ENCODE data around the gene AKNA. TPM values are rescaled to one million over a fixed set of nuclear protein-coding genes. Genes with fewer than 3 reads are reported as not detected.

Gene AKNA
- total RNA-seq, 2 donors from 2014 or later: 7.3 to 11.9 TPM

DNA sequence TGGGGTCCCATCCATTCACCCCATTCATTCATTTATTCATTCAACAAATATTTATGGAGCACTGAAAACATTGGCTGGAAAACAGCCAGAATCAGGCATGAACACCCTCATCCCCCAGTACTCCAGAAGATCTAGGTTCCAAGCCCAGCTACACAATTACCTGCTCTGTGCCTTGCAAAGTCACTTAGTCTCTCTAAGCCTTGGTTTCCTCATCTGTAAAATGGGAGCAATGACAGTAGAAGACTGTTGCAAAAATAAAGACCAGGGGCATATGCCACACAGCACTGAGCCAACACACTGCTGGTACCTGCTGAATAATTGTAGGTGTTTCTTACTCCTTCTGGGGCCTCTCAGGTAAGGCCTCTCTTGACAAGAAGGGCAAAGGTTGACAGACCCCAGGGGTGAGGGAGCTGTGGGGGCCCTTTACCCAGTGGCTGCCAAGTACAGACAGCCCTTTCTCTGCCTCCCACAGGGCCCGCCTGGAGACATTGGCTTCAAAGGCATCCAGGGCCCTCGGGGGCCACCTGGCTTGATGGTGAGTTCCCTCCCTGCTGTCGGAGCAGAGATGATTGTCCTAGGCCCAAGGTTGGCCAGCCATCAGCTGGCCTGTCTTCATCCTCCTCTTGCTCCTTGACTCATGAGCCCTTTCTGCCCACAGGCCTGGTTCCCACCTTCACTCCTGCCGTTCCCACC lies 87.5 kb downstream of the AKNA start:
- no peak overlapping the region for H3K27ac ChIP-seq
- intact Hi-C loops (cut with DNase I): no loop called here
- WGBS, 2 donors: 89 to 91% methylated on average over 3 to 4 of the region's 4 CpGs
- DNase-seq: peak in 2 of 4 donors; percentile 1 to 7
- no peak overlapping the region for H3K4me3 ChIP-seq
- H3K27me3 ChIP-seq: no peaks in the 10 kb centered on the region
- H3K4me1 ChIP-seq: no peaks in the 10 kb centered on the region
- no peak for ATAC-seq
- no peaks in the 10 kb centered on the region for H3K36me3 ChIP-seq (replicated peaks in 1 of 2; ENCODE audit: insufficient read depth in 1 of 2, low read depth in 2 of 2)
- TF ChIP-seq, protein P1, sequence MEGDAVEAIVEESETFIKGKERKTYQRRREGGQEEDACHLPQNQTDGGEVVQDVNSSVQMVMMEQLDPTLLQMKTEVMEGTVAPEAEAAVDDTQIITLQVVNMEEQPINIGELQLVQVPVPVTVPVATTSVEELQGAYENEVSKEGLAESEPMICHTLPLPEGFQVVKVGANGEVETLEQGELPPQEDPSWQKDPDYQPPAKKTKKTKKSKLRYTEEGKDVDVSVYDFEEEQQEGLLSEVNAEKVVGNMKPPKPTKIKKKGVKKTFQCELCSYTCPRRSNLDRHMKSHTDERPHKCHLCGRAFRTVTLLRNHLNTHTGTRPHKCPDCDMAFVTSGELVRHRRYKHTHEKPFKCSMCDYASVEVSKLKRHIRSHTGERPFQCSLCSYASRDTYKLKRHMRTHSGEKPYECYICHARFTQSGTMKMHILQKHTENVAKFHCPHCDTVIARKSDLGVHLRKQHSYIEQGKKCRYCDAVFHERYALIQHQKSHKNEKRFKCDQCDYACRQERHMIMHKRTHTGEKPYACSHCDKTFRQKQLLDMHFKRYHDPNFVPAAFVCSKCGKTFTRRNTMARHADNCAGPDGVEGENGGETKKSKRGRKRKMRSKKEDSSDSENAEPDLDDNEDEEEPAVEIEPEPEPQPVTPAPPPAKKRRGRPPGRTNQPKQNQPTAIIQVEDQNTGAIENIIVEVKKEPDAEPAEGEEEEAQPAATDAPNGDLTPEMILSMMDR (IDR thresholded peaks at IDR 0.05): no peak
- no peak for TF ChIP-seq POLR2A (IDR thresholded peaks at IDR 0.05)
- H3K9me3 ChIP-seq: no peaks in the 10 kb centered on the region

DNA sequence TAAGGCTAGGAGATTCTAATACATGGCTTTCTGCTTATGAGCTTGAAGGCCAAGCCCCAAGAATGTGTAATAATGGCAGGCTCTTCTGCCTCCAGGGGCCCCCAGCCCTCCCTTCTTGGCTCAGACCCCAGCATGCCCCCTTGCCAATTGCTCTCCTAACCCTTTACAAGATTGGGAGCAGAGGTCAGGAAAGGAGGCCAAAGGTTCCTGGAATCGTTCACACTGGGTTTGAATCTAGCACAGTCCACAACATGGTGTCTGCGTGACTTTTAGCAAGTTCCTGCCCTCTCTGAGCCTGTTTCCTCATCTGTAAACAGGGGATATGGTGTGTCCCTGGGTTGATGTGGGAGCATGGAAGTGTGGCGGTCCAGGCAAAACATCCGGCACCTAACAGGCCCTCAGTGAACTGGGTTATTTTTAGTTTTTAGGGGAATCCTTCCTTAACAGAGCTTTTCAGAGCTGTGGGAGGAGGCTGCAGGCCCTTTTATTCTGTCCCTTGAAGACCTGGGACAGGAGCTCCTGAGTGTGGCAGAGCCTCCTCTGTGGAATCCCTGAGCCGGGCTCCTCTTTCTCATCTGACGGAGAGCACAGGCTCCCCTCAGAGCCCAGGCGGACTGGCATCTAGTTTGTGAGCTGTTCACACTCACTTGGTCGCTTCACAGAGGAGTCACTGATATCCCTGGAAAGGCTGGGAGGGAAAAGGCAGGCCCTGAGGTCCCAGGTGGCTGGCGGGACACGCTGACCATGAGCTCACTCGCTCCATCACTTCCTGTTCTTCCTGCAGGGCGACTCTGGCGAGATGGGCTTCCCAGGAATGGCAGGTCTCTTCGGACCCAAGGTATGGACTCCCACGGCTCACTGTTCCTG lies 88.3 kb downstream of the AKNA start:
- 86 to 88% methylated on average over 15 of the region's 15 CpGs for WGBS, 2 donors
- Histone ChIP-seq H3K9me3 (no peaks in the 10 kb centered on the region), H3K36me3 (replicated peaks in 1 of 2; ENCODE audit: insufficient read depth in 1 of 2, low read depth in 2 of 2) (peaks cover 0 to 2% of the 10 kb centered on the region in 2 donors), H3K4me3 (no peak overlapping the region), H3K27ac (no peak overlapping the region), H3K4me1 (no peaks in the 10 kb centered on the region), H3K27me3 (no peaks in the 10 kb centered on the region)
- peak in 2 of 4 donors; percentile 0 to 8 for DNase-seq
- TF ChIP-seq POLR2A (IDR thresholded peaks at IDR 0.05): no peak
- TF ChIP-seq, protein P1 (IDR thresholded peaks at IDR 0.05): no peak
- intact Hi-C loops (cut with DNase I): no loop called here
- no peak for ATAC-seq

DNA sequence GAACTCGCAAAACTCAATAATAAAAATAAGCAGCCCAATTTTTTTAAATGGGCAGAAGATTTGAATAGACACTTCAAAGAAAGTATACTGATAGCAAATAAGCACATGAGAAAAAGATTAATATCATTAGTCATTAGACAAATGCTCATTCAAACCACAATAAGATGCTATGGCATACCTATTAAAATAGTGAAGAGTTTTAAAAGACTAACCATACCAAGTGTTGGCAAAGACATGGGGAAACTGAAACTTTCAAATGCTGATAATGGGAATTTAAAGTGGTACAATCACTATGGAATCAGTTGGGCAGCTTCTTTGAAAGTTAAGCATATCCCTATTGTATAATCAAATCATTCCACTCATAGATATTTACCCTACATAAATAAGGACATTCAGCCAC lies 91.4 kb downstream of the AKNA start:
- Histone ChIP-seq H3K4me1 (no peaks in the 10 kb centered on the region), H3K27me3 (no peaks in the 10 kb centered on the region), H3K9me3 (no peaks in the 10 kb centered on the region), H3K27ac (no peak overlapping the region), H3K36me3 (replicated peaks in 1 of 2; ENCODE audit: insufficient read depth in 1 of 2, low read depth in 2 of 2) (peaks cover 0 to 2% of the 10 kb centered on the region in 2 donors), H3K4me3 (no peak overlapping the region)
- ATAC-seq (no peak), DNase-seq (no peak)
- WGBS, 2 donors: 94 to 97% methylated on average over 1 of the region's 1 CpG
- TF ChIP-seq, protein P1 (IDR thresholded peaks at IDR 0.05): no peak
- no peak for TF ChIP-seq POLR2A (IDR thresholded peaks at IDR 0.05)
- intact Hi-C loops (cut with DNase I): no loop called here

DNA sequence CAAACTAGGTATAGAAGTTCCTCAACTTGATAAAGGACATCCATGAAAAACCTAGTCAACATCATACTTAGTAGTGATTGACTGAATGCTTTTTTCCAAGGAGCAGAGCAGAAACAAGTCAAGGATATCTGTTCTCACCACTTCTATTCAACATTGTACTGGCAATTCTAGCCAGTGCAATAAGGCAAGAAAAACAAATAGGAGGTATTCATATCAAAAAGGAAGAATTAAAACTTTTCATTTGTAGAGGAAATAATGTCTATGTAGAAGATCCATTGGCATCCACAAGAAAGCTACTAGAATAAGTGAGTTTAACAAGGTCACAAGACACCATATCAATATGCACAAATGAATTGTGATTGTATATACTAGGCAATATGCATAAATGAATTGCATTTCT lies 93.1 kb downstream of the AKNA start:
- H3K27ac ChIP-seq: no peak overlapping the region
- H3K27me3 ChIP-seq: no peaks in the 10 kb centered on the region
- H3K36me3 ChIP-seq (replicated peaks in 1 of 2; ENCODE audit: insufficient read depth in 1 of 2, low read depth in 2 of 2): peaks cover 0 to 2% of the 10 kb centered on the region in 2 donors
- no peaks in the 10 kb centered on the region for H3K9me3 ChIP-seq
- no peak for ATAC-seq
- no peak for DNase-seq
- no peak for TF ChIP-seq POLR2A (IDR thresholded peaks at IDR 0.05)
- TF ChIP-seq, protein P1 (IDR thresholded peaks at IDR 0.05): no peak
- intact Hi-C loops (cut with DNase I): loop anchor here (5.0 kb wide), 1 partner anchor 187 kb away; no protein-coding TSS in a partner anchor
- no peaks in the 10 kb centered on the region for H3K4me1 ChIP-seq
- H3K4me3 ChIP-seq: no peak overlapping the region
